HG03135 (cell line): ENCODE measurements around the gene OR10Z1.

Experiments used
- ATAC-seq: cut with Tn5 transposase; IDR thresholded peaks from one replicate; pipeline ENCODE4 v1.9.1; 2021; ENCODE audit warnings: mild to moderate bottlenecking, moderate library complexity; ENCODE audit not compliant: unreplicated experiment

The OR10Z1 gene, protein sequence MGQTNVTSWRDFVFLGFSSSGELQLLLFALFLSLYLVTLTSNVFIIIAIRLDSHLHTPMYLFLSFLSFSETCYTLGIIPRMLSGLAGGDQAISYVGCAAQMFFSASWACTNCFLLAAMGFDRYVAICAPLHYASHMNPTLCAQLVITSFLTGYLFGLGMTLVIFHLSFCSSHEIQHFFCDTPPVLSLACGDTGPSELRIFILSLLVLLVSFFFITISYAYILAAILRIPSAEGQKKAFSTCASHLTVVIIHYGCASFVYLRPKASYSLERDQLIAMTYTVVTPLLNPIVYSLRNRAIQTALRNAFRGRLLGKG

DNA sequence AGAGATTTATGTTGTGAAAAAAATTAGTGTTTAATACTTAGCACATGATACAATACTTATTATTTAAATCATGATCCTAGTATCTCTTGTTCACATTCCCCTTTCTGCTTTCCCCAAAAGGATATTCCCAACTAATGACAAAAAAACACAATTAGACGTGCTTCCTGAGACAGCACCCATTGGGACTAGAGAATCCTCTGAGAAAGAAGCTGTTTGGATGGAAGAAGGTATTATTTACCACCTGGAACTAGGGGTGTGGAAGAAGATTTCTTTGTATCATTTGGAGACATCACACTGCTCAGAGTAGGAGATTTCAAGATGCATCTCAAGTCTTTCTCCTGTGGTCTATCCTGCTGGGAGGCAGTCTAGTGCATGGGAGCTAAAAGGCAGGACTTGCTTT, at the start of gene OR10Z1:
TSS of gene OR10Z1 (plus strand) at position 301 of the 400 bp plus-strand sequence. CDS start 1,171 bp downstream, outside the sequence.
- no peak for ATAC-seq

DNA sequence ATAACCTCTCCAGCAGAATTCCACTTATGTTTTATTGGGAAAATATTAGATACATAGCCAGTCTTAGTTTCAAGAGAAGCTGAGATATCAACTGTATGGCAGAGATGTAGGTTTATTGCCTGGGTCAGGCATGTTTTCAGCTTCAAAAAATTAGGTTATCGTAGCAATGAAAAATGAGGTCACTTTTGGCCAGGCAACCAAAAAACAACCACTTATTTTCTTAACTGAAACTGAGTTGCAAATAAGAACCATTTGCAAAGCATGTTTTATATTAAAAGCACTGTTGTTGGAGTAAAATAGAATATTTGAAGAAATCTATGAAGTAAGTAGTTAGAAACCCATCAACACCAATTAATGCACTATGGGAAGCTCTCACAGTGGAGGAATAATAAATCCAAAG, 45.4 kb upstream of the OR10Z1 start:
- no peak for ATAC-seq

DNA sequence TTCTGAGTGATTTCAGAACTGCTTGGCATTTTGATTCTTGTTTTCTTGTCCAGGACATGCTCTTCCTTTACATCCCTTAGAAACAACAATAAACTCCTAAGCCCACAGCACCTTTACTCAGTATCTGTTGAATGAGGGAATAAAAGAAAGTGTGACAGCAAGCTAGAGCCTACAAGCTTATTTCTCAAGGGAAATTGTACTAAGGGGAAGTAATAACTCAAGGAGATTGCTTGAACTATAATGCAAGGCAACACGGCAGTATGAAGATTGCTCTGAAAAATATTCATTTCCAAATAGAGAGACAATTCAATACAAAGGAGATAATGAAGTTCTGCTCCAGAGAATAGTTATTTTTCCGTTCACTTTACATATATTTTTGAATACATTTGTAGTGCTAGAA, 41.2 kb upstream of the OR10Z1 start:
- no peak for ATAC-seq

DNA sequence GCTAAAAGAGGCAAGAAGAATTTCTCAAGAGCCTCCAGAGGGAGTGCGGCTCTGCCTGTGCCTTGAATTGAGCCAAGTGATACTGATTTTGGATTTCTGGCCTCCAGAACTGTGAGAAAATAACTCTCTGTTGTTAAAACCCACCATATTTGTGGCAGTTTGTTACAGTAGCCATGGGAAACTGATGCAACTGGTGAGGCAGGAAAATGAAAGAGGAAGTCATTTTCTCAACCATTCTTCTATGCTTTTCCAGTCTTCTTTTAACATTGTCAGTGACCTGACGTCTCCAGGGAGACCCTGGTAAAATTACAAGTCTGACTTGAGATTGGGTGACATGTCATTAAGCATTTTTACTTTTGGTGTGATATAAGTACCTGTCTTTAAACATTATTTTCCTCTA, 40.5 kb upstream of the OR10Z1 start:
- no peak for ATAC-seq

DNA sequence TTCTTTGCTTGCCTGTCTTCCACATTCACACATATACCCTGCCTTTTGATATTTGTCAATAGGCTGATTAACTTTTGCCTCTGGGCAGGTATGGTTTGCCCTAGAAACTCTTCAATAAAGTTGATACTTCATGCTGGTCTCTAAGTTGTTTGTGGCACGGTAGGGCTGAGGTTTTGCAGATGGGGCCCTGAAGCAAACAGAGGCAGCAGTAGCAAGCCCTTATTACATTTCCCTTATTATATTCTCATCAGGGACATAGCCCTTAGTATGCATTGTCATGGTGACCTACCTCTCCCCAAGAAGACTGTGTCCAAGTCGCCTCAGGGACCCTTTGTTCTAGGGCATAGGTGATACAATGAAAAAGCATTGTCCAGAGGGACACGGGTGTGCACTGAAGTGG, 34.6 kb upstream of the OR10Z1 start, which contains the start of gene OR6P1:
TSS of gene OR6P1 (minus strand) at position 101 of the 400 bp plus-strand sequence. CDS start 6,976 bp downstream, outside the sequence.
- ATAC-seq, result no peak

DNA sequence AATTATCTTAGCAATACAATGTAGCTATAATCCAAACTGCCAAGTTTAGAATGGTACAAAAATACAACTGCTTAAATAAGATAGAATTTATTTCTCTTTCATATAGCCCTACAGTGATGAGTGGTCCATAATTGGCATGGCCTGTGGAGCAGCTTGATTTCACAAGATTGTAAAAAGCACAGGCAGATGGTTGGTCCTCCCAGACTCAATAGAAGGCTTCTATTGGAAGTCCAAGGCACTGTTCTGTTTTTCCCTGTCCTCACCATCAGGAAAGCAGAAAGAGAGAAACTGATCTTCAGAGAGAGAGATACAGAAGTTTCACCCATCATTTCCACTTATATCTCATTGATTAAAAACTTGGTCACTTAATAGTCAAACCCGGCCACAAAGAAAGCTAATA, 32.8 kb upstream of the OR10Z1 start:
- no peak for ATAC-seq

DNA sequence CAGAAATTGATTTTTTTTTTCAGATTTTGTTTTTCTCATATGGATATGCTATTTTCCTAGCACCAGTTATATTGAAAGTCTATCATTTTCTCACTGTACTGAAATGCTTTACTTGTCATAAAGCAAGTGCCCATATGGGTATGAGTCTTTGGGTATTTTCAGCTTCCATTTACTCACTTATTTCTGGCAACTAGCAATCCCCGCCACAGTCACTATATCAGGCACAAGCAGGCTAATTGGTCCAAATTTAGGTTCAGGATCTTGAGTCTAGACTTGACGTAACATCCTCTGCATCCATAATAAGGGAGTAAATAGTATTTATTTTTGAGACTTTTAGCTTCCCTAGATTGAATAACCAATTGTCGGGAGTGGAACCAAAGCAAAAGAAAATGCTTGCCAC, 27.5 kb upstream of the OR10Z1 start:
- no peak for ATAC-seq

DNA sequence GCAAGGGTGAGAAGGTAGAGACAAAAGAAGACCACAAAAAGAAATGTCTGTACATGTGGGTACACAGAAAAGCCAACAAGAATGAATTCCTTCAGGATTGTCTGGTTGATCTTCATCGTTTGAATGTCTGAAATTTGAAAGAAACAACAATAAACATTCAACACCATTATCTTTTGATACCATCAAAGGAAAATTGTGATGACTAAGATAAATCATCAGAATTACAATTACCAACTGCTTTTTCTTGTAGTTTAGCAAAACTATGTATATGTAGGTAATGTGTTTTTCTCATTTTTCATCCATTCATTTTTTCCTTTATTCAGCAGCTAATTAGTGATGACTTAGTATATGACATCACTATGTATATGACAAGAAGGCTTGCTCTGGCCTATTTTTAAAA, 25.3 kb upstream of the OR10Z1 start, which contains the start of gene OR10X1:
TSS of gene OR10X1 (minus strand) at position 167 of the 400 bp plus-strand sequence. CDS start at position 167, 0 bp downstream.
- no peak for ATAC-seq

DNA sequence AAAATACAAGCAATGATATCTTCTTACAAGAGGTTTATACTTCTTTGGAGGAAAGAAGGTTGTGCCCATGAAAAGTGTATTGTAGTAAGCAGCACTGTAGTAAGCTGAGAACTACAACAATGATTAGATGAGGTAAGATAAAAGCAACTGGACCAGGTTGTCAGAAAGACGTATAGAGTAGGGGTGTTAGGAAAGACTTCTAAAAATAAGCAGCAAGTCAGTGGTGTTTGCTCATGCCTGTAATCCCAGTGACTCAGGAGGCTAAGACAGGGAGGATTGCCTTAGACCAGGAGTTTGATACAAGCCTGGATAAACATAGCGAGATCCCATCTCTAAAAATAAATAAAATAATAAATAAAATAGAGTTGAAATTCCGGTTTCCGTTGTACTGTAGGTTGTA, 21.1 kb upstream of the OR10Z1 start:
- ATAC-seq, result no peak

DNA sequence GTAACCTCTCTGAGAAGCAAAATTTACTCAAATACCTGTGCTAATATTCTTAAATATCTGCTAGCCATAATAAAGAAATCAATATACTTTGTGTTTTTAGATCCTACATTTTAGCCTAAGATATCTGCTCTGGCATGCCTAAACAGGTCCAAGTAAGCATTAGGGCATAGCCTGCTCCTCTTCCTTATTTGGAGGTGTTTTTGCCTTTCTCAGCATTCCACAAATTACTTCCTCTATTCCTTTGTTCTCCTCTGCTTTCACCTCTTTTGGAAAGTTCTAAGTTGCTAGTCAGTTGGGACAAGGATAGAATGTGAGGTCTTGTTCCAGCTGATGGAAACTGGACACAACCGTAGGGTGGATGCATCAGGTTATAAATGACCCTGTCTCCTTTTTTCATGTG, 18.1 kb upstream of the OR10Z1 start:
- ATAC-seq, result no peak

DNA sequence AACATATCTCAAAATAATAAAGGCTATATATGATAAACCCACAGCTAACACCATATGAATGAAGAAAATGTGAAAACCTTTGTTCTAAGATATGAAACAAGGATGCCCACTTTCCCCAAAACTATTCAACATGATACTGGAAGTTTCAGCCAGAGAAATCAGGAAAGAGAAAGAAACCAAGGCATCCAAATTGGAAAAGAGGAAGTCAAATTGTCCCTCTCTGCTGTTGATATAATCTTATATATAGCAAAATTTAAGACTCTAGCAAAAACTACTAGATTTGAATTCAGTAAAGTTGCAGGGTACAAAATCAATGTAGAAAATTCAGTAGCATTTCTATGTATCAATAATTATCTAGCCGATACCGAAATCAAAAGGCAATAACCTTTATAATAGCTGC, 4.3 kb upstream of the OR10Z1 start:
- no peak for ATAC-seq

DNA sequence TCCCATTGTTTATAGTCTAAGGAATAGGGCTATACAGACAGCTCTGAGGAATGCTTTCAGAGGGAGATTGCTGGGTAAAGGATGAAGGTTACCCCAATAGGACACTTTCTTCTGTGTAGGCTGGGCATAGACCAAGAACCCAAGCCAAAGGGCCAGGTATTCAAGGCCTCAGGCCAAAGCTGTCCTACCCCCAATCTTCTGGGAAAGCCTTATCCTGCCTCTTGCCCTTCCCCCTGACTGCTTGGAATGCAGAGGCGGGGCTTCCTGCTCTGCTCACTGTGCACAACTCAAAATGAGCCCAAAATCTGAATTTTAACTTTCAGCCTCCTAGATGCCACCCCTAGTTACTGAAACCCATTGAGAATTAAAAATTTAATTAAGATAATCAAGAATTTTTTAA, 2.2 kb downstream of the OR10Z1 start:
- ATAC-seq, result no peak

DNA sequence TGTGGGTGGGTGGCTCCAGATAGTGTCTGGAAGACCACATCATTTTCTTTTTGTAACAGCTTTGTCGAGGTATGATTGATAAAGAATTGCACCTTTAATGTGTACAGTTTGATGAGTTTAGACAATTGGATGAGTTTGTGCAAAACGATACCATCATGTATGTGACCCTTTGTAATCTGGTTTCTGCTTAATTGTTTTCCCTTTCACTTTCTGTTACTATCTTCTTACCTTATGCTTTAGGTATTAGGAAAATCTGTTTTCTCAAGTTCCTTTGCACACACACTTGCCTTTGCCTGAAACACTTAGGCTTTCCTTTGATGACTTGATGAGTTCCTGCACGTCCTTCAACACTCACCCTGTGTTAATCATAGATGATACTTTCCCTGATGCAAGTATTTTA, 6.8 kb downstream of the OR10Z1 start:
- no peak for ATAC-seq

DNA sequence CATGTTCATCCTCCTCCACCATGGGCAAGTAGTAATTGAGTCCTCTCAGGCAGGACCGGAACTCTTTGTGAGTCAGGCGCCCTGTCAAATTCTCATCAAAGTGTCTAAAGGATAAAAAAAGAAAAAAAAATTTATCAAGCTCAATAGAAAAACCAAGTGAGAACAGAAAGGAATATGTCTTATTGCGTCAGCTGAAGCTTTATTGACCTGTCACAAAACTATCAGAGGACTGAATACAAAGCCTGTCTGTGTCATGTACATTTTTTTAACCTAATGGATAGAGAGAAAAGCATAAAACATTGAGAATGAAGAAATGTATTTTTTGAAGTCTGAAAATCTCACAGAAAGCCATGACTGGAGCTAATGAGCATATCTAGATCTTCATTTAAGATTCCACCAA, 8.7 kb downstream of the OR10Z1 start:
- no peak for ATAC-seq

DNA sequence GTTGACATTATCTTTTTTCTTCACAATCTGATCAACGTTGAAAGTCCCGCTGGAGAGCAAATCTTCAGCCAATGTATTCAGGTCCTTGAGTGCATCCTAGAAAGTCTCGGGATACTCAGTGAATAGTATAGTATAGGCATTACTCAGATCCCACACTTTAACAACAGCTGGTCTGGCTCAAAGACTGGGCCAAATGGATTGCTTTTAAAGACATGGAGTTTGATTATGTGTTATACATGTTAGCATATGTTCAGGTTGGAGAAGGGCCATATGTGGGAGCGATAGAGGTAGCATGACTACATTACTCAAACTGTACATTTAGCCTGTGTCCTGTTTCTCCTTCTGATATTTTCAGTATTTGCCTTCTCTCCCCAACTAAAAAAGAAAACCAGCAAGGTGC, 33.1 kb downstream of the OR10Z1 start:
- ATAC-seq, result no peak

DNA sequence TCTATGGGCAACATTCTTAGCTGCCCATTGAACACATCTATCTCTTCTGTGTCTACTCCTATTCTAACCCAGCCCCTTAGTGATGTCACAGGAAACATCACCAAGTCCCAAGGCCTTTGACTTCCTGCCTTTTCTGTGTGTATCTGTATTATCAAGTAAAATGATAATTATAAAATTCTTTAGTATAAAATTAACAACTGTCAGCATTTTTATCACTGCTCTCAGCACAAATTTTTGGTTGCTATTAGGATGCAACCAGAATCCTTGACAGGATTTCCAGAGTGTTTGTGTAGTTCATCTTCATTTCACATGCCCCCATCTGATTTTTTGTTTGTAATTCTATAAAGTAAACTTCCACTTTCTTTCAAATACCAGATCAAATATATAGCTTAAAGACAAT, 33.8 kb downstream of the OR10Z1 start:
- no peak for ATAC-seq

DNA sequence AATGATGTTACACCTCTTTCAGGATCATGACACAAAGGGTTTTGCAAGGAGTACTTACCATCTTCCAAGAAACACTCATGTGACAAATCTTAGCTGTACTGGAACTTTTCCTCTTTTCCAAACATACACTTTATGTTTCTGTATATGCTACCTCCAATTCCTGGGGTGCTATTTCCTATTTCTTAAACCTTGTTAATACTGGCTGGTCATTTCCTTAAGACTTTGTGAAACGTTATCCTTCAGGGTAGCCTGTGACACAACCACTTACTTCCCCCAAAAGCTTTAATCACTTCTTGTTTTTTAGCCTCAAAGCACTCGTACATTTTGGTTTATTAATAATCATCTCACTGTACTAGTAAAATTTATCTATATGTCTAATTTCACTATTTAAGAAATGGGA, 39.4 kb downstream of the OR10Z1 start:
- ATAC-seq, result no peak

DNA sequence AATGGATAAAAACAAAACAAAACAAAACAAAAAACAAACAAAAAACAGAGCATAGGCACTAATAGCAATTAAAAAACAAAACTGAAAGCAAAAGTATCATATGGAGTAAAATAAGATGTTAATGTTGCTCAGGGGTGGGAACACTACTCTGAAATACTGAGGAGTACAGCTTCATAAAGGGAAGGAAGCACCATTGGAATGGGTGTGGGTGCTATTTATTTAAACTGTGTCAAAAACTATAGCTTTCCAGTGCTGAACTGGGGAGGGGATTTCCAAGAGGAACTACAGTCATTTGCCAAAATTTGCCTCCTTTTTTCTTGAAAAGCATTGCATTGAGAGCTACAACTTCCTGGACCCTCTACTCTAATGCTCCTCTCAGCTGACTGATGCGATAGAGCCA, 41.4 kb downstream of the OR10Z1 start:
- ATAC-seq, result no peak

DNA sequence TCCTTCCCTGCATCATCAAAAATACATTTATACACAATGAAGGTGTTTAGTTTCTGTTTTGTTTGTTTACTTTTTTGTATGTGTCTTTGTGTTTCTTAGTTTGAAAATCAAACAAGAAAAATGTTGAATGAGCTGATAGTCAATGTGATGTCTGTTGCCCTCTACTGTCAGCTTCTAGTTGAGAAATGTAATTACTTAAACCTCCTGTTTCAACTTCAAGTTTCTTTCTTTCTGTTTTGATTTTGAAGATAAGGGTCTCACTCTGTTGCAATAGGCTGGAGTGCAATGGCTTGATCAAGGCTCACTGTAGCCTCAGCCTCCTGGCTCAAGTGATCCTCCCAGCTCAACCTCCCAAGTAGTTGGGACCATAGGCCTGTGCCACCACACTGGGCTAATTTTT, 44.0 kb downstream of the OR10Z1 start:
- no peak for ATAC-seq

DNA sequence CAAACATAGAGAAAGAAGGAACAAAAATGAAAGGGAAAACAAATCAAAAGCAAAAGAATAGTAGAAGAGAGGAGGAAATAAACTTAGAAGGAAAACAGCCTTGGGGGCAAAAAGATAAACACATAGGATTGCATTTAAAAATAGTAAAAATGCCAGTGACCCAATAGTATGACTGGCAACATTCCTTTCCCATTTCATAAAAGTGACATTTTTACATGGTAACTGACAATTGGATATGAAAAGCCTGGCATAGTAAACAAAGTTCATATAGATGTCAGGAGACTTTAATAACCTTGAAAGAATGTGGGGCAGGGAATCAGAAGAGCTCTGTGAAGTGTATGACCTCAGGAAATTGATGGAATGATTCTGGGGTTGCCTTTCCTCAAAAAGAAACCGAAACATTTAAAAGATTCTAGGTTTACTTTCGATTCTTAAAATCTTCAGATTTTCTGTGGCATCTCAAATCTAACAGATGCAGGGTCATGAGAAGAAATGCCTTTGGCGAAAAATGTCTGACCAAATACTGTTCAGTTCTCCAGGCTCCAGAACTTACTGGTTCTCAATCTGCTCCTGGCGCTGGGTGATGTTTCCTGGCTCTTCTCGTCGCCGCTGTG, 47.8 kb downstream of the OR10Z1 start:
- no peak for ATAC-seq

DNA sequence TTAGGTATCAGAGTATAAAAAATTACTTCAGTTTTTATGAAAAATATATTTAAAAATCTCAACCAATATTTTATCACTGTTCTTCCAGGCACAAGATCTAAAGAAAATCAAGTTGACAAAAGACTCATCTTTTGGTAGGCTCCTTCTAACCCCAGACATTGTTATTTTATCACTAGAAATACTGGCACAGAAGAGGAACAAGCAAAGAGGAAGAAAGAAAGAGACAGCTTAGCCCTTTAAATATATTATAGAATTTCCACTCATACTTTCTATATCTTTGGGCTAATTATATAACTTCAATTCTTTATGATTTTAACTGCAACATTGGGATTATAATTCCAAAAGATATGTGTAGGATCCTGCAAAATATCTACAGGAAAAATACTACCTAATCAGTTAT, 49.0 kb downstream of the OR10Z1 start:
- ATAC-seq, result no peak

DNA sequence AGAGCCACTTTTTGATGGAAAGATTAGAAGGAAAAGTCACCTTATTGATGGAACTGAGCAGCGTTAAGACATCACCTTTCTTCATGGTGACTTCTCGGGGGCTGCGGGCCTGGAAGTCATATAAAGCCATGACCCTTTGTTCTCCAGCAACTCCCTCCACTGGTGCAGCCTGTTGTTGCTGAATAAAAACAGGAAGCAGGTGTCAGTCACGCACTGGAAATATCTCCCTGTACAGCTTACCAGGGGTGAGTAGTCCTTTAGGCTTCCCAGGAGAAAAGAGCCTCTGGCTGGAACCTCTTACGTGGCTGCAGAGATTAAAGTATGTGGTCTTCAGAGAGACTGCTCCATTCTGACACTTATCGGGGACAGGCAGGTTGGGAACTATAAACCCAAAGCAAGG, 49.5 kb downstream of the OR10Z1 start:
- no peak for ATAC-seq
